ENCODE measurements around the gene PPP1R11.
"Not testable (repeated sequence)": the region's sequence is repeated elsewhere in the genome, so short reads cannot be mapped to it uniquely, and the experiment has no call there.

- not testable (repeated sequence) for TF ChIP-seq CTCF (IDR thresholded peaks at IDR 0.05); POLR2AphosphoS5 (IDR thresholded peaks at IDR 0.05; ENCODE audit: low read depth, low read length); REST (IDR thresholded peaks at IDR 0.05; ENCODE audit: insufficient read depth in 1 of 2, low read depth in 2 of 2, low read length in 1 of 2)
Observed at GRCh38 chr6:30022712-30023111, 44.3 kb upstream of the PPP1R11 start.
